Measurements from ENCODE around the gene ATAD1.
"Not testable (repeated sequence)": the region's sequence is repeated elsewhere in the genome, so short reads cannot be mapped to it uniquely, and the experiment has no call there.

Gene ATAD1

DNA sequence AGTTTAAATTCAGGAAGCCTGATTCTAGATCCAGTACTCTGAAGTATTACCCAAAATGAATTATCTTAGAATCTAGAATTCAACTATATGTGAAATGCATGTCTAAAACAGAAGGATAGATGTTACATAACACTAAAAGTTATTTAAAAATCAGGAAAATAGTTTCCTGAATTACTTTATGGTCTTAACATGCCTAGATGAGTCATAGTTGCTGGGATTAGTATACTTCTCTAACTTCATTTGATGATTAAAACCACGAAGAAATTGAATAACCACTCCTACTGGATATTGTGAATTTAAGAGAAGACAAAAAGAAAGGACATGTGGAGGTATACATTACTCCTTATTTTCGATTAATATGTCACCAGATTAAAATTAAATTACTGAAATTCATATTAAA lies 65.5 kb downstream of the ATAD1 start:
- FAIRE-seq, result peak; percentile 71

DNA sequence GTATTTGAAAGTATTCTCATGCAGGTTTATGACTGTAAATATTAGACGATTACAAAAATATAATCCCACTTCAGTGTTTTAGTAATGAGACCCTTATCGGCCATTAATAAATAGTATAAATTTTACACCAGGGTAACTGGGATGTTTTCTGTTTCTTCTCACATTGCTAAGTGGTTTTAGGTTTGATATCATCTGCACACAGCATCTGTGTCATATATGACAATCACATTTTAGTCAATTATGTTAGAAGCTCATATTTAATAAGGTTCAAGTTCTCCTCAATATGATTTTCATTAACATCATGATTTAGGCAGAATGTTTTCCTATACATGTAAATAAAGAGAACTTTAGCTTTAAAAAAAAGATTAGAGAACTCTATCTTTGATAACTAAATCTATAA lies 66.8 kb downstream of the ATAD1 start:
- FAIRE-seq, result no peak

DNA sequence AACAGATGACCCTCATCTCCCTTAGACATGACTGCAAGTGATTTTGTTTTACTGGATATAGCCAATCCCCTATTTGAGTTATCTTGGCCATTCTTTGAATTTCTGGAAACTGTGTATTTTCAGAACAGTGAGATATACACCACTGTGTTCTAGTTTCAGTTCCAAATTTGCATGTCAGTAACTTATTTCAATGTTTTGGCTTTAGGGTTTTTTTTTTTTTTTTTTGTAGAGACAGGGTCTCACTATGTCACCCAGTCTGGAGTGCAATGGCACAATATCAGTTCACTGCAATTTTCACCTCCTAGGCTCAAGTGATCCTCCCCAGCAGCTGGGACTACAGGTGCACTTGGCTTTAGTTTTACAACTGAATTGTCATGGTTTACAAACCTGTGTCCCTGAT lies 67.2 kb downstream of the ATAD1 start:
- no peak for FAIRE-seq

DNA sequence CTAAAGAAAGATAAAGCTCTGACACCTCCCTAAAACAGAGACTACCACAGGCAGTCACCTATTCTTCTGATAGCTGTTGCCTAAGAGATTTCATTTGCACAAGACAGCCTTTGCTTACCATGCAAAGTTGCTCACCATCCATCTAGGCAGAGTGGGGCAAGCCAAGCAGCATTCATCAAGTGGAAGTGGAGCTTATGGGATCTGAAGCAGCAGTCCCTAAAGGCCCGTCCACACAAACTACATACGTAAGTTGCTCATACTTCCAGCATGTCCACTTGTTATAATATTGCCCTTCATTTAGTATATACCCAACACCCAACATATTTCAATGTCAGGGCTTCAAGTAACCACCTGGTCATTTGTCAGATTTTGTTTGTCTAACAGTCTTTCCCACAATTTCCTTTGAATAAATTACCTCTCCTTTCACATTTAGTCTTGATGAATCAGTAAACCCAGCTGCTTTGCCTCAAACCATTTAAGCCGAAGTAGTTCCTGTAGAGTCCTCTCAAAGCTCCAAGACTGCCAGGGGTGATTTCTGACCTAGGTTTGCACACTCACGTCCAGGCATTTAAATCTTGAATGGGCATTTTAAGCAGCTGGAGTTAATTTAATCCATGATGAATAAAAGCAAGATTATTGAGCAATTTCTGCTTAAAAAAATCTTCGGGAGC lies 67.9 kb downstream of the ATAD1 start:
- no peak for FAIRE-seq

DNA sequence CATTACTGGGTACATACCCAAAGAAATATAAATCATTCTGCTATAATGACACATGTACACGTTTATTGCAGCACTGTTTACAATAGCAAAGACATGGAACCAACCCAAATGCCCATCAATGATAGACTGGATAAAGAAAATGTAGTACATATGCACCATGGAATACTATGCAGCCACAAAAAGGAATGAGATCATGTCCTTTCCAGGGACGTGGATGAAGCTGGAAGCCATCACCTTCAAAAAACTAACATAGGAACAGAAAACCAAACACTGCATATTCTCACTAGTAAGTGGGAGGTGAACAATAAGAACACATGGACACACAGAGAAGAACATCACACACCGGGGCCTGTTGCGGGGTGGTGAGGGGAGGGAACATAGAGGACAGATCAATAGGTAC lies 69.8 kb downstream of the ATAD1 start:
- FAIRE-seq, result not testable (repeated sequence)

DNA sequence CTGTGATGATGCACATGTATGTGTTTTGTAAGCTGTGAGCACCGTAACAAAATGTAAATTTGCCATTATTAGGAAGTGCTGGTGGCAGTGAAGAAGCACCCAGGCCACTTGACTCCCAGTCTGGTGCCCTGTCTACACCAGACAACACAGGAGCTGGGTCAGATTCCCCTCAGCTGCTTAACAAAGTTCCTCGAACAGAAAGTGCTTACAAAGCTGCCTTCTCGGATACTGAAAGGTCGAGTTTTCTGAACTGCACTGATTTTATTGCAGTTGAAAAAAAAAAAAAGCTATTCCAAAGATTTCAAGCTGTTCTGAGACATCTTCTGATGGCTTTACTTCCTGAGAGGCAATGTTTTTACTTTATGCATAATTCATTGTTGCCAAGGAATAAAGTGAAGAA lies 71.1 kb downstream of the ATAD1 start:
- no peak for FAIRE-seq

DNA sequence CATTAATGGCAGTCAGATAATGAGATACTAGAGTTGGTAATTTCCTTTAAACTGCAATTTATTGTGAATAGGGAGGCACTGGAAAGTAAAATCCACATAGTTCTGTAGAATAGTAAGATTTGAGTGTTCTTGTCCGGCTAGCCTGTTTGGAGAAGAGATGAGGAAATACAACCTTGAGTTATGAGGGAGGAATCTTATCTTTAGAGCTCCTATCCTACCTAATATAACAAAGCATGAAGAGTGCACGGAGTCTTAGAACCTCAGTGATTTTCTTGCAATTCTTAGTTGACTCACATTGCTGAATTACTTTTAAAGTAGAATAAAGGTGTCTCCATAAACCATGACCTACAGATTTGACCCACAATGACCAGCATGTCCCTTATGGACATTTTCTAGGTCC lies 73.4 kb downstream of the ATAD1 start:
- no peak for FAIRE-seq

DNA sequence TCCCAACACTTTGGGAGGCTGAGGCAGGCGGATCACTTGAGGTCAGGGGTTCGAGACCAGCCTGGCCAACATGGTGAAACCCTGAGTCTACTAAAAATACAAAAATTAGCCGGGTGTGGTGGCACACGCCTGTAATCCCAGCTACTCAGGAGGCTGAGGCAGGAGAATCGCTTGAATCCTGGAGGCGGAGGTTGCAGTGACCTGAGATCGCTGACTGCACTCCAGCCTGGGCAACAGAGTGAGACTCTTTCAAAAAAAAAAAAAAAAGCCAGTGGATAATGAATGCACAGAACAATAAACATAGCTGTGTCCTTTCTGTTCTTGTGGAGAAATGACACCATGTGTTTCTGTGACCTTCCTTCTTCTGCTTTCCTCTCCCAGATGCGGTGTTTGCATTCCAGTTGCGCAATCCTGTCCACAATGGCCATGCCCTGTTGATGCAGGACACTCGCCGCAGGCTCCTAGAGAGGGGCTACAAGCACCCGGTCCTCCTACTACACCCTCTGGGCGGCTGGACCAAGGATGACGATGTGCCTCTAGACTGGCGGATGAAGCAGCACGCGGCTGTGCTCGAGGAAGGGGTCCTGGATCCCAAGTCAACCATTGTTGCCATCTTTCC lies 74.9 kb downstream of the ATAD1 start:
- not testable (repeated sequence) for FAIRE-seq

DNA sequence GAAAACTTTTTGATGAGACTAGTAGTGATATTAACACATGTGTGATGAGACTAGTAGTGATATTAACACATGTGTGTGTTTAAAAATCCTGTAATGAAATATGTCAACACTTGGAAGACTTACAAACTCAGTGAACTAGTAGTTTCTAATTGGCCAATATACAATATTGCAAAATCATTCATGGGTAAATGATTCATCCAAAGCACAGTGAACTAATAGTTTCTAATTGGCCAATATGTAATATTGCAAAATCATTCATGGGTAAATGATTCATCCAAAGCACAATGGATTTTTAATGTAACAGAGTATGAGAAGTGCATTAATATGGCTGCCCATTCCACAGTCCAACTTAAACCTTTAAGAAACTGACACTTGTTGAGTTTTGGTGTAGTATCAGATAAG lies 77.8 kb downstream of the ATAD1 start:
- no peak for FAIRE-seq

DNA sequence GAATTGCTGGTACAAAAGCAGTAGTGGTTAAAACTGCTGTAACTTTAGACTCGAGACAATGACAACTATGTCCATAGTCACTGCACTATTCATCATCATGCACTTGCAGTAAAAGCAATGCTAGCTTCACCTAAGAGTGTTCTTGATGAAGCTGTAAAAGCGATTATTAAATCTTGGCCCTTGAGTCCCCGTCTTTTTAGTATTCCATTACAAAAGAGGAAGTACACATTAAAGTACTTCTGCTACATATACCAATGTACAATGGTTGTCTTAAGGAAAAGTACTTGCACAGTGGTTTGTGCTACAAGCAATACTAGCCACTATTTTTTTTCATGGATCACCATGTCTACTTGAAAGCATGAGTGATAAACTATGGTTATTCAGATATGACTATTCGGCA lies 78.3 kb downstream of the ATAD1 start:
- no peak for FAIRE-seq

DNA sequence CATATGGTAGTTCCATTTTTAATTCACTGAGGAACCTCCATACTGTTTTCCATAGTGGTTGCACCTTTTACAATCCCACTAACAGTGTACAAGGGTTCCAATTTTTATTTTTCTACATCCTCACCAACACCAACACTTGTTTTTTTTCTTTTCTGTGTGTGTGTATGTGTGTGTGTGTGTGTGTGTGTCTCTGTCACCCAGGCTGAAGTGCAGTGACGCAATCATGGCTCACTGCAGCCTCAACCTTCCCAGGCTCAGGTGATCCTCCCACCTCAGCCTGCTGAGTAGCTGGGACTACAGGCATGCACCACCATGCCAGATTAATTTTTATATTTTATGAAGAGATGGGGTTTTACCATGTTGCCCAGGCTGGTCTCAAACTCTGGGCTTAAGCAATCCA lies 79.8 kb downstream of the ATAD1 start:
- not testable (repeated sequence) for FAIRE-seq

DNA sequence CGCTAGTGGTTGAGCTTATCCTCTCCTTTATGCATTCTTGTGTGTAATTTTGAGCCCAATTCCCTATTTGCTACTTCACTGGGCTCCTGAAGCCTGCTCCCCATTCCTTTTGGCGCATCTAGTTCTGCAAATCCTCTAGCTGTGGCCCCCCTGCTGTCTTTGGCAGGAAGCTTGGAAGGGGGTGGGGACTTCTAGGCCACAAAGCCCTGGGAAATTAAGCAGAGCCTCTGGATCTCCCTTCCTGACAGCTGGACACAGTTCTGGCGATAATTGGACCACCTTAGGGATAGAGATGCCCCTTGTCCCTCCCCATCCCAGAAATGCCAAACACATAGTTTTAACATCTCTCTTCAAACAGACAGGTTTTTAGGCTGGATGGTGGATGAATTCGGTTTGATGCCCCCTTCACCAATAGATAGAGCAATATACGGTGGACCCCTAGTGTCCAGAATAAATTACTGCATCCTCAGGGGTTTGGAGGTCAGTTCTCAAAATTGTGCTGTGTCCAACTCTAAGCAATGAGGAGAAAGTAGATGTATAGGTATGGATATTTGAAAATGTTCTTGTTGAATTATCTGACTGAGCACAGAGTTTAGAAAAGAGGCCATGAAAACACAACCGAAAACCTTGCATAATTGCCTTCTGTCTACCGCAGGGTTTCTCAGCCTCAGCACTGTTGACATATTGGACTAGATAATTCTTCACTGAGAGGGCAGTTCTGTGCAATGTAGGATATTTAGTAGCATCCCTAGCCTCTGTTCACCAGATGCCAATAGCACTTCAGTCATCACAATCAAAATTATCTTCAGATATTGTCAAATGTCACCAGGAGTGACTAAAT lies 82.8 kb downstream of the ATAD1 start:
- FAIRE-seq, result no peak

DNA sequence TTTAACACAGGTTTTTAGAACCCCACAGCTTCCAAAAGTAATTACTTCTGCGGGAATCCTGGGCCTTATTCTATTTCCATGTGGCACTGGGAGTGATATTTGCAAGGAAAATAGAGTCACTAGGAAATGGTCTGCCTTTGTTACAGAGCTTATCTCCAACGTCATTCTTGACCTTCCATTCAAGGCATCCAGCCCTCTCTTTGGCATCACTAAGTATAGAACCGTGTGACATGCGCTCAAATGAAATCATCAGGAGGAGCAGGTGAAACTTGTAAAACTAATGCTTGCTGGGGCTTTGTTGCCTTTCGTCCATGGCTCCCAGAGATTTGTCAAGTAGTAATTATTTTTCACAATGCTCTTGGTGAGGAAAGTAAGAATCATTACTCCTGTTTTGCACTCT lies 84.9 kb downstream of the ATAD1 start:
- no peak for FAIRE-seq

DNA sequence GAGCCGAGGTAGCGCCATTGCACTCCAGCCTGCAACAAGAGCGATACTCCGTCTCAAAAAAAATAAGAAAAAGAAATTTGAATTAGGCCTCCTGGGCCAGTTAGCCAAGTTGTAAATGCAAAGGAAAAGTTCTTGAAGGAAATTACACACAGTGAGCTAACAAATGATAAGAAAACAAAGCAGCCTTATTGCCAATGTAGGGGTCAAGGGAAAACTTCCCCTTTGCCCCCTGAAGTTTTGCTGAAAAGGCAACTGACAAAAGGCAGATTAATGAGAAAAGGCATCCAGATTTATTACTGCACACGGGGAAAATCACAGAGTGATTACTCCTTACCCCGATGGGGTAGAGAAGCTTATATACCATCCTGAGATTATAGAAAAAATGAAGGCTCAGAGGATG lies 88.1 kb downstream of the ATAD1 start:
- no peak for FAIRE-seq

DNA sequence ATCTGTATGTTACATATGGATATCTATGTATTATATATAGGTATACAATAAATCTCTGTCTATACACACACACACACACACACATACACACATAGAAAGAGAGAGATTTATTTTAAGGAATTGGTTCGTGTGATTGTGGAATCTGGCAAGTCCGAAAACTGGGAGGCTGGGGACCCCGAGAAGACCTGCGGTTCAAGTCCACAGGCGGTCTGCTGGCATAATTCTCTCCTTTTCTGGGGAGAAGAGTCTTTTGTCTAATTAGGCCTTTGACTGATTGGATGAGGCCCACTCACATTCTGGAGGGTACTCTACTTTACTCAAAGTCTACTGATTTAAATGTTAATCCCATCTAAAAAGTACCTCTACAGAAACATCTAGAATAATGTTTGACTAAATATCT lies 93.2 kb downstream of the ATAD1 start:
- no peak for FAIRE-seq

DNA sequence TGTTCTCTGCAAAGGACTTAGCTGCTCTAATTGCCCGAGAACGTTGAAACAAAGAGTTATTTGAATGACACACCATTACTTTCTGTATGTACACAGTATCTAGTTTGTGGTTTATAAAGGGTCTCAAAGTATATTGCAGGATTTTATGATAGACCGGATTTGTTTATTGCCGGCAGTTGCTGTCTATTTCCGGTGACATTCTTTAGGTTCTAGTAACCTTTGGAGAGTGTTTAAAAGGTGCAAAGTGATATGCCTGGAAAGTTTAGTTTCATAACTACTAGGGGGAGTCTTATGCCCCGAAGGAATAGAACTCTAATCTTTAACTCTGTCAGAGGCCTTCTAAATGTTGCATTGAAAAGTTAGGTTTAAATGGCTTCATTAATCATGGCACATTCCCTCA lies 94.5 kb downstream of the ATAD1 start:
- FAIRE-seq, result no peak

DNA sequence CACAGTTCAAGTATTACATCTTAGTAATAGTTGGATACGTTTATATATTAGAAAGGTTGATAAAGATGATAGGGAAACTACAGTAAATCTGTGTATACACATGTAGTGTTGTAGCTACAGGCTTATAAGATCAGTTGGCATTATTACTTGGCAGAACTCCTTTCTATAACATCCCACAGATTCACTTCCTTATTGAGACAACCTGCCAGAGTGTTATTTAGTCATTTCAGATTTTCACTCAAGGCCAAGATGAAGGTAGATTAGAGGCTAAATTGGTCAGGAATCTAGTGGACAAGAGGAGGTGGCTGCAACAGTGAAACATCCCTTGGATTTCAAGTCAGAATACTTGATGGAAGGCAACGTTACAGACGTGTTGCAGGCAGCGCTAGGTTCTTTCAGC lies 95.3 kb downstream of the ATAD1 start:
- no peak for FAIRE-seq

DNA sequence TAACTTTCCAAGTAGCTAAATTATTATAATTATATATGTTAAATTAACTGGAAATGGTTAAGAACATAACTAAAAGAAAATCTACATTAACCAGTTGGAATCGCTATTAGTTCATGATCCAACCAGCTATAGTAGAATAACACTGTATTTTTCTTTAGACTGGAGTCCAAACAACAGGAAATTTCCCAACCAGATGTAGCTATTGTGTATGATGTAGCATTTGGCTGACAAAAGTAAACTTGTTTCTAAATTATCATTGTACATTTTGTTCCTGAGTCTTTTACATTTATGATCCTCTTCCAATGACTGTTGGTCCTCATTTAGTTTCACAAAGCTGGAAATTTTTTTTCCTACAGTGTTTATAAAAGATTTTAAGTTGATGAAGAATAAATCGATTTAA lies 96.2 kb downstream of the ATAD1 start:
- FAIRE-seq, result peak; percentile 49

DNA sequence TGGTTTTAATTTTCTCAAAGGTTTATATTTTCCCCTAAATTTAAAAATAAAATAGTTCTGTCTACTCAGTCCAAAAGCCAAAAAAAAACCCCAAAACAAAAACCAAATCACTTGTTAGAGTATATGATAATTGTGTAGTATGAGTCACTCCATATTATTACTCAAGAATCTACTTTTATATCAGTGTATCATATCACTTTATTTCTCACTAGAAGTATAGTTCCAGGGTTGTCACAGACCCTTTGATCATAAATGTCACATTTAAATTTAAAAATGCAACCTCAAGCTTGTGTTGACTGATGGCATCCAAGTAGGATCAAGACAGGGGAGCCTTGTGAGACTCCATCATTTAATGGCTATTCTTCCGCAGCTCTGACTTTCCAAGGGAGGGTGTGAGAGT lies 97.4 kb downstream of the ATAD1 start:
- no peak for FAIRE-seq

DNA sequence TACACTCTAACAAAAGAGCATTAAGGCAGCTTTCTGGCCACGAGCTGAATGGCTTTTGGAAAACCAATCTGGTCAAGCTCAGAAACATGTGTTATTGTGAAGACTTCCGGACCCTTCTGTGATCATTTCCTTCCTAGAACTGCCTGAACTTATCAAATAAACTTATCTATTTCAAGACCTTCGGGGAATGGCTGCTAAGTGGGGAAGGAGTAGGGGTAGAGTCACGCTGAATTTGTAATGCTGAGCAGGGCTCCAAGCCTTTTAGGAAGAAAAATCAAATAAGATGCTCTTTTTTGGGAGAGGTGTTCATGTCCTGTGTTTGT lies 101.7 kb downstream of the ATAD1 start:
- FAIRE-seq, result no peak

DNA sequence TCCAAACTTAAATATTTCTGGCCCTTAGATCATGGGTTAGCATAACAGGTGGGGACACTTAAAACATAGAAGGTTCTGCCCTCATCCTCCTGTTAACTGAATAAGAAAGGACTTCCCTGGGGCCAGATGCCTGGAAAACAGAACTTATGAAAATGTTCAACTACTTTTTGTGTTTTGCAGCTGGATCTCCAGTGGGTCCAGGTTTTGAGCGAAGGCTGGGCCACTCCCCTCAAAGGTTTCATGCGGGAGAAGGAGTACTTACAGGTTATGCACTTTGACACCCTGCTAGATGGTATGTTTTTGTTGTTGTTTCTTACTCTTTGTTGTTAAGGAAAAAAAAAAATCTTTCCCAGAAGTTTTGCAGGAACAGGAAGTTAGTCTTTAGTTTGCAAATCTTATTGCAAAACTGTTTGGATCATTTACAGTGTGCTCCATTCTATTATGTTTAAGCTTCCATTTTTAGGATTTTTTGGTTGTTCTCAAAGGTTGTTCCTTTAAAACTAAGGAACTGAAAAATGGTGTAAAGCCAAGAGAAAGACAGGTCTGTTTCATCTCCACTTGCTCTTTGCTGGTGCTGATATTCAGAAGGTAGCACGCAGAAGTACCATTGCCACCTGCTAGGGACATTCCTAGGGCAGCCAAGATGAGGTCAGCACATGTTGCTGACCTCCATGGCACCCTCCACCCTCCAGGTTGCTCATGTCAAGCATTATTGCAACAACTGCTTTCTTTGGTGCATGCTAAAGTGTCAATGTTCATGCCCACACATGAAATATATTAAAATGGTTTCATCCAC lies 102.3 kb downstream of the ATAD1 start:
- no peak for FAIRE-seq

DNA sequence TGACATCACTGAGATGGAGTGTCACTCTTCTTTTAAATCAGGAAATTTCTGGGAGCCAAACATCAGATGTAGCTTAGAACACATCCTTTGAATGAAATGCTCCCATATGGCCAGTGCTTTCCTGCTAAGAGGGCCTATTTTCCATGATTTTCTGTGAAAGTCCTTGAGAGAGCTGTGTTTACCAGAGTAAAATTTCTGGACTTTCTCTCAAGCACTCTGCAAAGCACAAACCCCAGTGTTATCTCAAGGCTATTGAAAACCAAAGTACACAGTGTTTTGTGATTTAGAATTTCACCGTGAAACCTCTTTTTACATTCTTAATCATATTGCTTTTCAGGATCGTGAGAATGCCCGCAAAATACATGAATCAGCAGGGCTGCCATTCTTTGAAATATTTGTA lies 104.3 kb downstream of the ATAD1 start:
- no peak for FAIRE-seq

DNA sequence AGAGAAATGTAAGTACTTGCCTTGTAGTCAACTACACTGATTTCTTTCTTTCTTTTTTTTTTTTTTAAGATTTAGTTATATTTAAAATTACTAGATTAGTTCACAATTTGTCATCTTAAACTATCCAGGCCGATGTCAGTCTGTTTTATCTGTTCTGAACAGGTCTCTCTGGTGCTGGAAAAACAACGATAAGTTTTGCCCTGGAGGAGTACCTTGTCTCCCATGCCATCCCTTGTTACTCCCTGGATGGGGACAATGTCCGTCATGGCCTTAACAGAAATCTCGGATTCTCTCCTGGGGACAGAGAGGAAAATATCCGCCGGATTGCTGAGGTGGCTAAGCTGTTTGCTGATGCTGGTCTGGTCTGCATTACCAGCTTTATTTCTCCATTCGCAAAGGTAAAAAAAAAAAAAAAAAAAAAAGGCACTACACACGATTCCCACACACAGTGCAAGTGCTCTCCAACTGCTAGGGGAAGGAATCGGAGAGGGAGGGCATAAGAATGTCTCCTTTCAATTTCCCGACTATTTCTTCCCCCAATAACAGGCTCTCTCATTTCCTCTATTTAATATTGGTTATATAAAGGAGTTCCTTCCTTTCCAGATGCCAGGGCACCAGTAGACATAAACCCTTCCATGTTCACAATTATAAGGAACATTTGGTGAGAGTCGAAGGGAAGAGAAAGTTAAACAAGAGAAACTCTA lies 105.0 kb downstream of the ATAD1 start:
- FAIRE-seq, result no peak

Data from colon (tissue), 2 donors.